ENCODE measurements around the gene FAM50A. TPM values are rescaled to one million over a fixed set of nuclear protein-coding genes. Genes with fewer than 3 reads are reported as not detected.
A peak's percentile ranks its signal among the peaks of the same experiment; 100 is the strongest.
"Not testable (repeated sequence)": the region's sequence is repeated elsewhere in the genome, so short reads cannot be mapped to it uniquely, and the experiment has no call there.

Gene FAM50A, protein sequence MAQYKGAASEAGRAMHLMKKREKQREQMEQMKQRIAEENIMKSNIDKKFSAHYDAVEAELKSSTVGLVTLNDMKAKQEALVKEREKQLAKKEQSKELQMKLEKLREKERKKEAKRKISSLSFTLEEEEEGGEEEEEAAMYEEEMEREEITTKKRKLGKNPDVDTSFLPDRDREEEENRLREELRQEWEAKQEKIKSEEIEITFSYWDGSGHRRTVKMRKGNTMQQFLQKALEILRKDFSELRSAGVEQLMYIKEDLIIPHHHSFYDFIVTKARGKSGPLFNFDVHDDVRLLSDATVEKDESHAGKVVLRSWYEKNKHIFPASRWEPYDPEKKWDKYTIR
- polyA plus RNA-seq, result 31.3 TPM

DNA sequence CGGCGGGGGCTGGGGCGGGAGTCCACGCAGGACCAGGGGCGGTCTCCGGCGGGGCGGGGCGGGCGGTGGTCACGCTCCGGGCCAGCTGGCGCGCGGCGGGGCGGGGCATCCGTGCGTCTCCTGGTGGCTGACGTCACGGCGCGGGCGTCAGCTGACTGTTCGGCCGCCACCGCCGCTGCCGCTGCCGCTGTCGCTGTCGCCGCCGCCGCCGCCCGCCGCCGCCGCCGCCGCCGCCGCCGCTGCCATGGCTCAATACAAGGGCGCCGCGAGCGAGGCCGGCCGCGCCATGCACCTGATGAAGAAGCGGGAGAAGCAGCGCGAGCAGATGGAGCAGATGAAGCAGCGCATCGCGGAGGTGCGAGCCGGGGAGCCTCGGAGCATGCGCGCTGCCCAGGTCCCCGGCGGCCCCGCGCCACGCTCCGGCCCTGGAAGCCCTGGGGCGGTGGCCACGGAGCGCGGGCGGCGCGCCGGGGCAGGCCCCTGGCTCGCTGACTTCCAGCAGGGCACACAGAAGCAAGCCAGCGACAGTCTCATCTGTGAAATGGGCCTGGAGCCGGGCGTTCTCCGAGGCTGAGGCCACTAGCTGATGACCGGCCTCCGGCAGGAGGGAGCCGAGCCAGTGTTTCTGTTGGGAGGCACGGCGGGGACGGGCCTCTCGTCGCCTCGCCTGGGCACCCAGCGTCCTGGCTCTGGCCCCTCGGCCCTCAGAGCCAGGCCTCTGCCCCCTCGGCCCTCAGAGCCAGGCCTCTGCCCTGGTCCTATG is at the start of gene FAM50A:
TSS of gene FAM50A (plus strand) at position 150 of the 763 bp plus-strand sequence. CDS start at position 245, 95 bp downstream.
- H3K4me3 Mint-ChIP-seq, result peak within 1 kb of the TSS; percentile 72 to 85 (median 79)
- H3K4me1 Mint-ChIP-seq, result peaks cover 0 to 2% (median 0%) of the 10 kb centered on the region in 3 donors
- no peaks in the 10 kb centered on the region for H3K36me3 Mint-ChIP-seq
- H3K27me3 Mint-ChIP-seq, result no peaks in the 10 kb centered on the region
- H3K9me3 Mint-ChIP-seq, result no peaks in the 10 kb centered on the region
- H3K27ac Mint-ChIP-seq, result peak within 1 kb of the TSS; percentile 40 to 93 (median 93)

GRCh38 chrX:154396363-154396762 is 47.6 kb upstream of the FAM50A start:
- not testable (repeated sequence) for H3K27me3 Mint-ChIP-seq, H3K36me3 Mint-ChIP-seq, H3K9me3 Mint-ChIP-seq
- Mint-ChIP-seq H3K4me3 (peak overlapping the region; percentile 28 to 99 (median 62)), H3K4me1 (peaks cover 7 to 14% (median 8%) of the 10 kb centered on the region in 3 donors), H3K27ac (peak overlapping the region in 2 of 3 donors; percentile 32 to 67)

GRCh38 chrX:154396973-154397887 is 46.7 kb upstream of the FAM50A start:
- Mint-ChIP-seq H3K4me3 (peak overlapping the region; percentile 94 to 99 (median 96)), H3K27ac (peak overlapping the region; percentile 94 to 97 (median 96)), H3K36me3 (peaks cover 6% of the 10 kb centered on the region), H3K4me1 (peaks cover 8 to 14% (median 10%) of the 10 kb centered on the region in 3 donors), H3K9me3 (peaks cover 0 to 4% (median 0%) of the 10 kb centered on the region in 3 donors), H3K27me3 (no peaks in the 10 kb centered on the region)

DNA sequence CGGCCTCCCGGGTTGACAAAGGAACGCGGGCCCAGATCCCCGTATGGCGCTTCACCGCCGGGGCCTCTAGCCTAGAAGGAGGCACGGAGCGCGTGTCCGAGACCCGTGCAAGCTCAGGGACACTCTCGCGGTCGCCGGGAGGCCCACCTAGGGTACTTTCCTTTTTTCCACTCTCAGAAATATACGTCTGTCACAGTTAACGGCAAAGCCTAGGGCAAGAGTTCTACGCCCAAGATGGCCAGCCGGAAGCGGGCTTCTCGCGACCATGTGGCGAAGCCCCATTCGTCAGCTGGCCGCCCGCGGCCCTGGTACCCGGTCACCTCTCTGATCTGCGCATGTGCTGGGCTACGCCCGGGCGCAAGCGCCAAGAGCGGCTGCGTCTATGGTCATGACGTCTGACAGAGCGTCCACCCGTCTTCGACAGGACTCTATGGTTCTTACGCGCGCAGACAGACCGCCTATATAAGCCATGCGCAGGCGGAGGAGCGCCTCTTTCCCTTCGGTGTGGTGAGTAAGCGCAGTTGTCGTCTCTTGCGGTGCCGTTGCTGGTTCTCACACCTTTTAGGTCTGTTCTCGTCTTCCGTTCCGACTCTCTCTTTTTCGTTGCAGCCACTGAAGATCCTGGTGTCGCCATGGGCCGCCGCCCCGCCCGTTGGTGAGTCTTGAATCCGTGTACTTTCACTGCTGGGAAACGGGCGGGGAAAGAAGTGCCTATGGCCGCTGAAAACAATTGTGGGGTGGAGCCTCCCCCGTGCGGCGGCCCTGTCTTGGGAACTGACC is 45.9 kb upstream of the FAM50A start, which contains the start of gene RPL10:
TSS of gene RPL10 (plus strand) at position 490 of the 780 bp plus-strand sequence. CDS start at position 633, 143 bp downstream.
- Mint-ChIP-seq H3K4me3 (peak within 1 kb of the TSS; percentile 94 to 99 (median 96)), H3K36me3 (peaks cover 6% of the 10 kb centered on the region), H3K27ac (peak within 1 kb of the TSS; percentile 94 to 97 (median 96)), H3K9me3 (peaks cover 0 to 4% (median 0%) of the 10 kb centered on the region in 3 donors), H3K4me1 (peaks cover 10 to 14% (median 10%) of the 10 kb centered on the region in 3 donors), H3K27me3 (no peaks in the 10 kb centered on the region)

GRCh38 chrX:154398668-154399526 is 45.0 kb upstream of the FAM50A start:
- peaks cover 6% of the 10 kb centered on the region for H3K36me3 Mint-ChIP-seq
- H3K27ac Mint-ChIP-seq, result peak overlapping the region; percentile 94 to 97 (median 96)
- H3K4me1 Mint-ChIP-seq, result peaks cover 10 to 14% (median 10%) of the 10 kb centered on the region in 3 donors
- H3K27me3 Mint-ChIP-seq, result no peaks in the 10 kb centered on the region
- peaks cover 0 to 4% (median 0%) of the 10 kb centered on the region in 3 donors for H3K9me3 Mint-ChIP-seq
- peak overlapping the region; percentile 94 to 99 (median 96) for H3K4me3 Mint-ChIP-seq

DNA sequence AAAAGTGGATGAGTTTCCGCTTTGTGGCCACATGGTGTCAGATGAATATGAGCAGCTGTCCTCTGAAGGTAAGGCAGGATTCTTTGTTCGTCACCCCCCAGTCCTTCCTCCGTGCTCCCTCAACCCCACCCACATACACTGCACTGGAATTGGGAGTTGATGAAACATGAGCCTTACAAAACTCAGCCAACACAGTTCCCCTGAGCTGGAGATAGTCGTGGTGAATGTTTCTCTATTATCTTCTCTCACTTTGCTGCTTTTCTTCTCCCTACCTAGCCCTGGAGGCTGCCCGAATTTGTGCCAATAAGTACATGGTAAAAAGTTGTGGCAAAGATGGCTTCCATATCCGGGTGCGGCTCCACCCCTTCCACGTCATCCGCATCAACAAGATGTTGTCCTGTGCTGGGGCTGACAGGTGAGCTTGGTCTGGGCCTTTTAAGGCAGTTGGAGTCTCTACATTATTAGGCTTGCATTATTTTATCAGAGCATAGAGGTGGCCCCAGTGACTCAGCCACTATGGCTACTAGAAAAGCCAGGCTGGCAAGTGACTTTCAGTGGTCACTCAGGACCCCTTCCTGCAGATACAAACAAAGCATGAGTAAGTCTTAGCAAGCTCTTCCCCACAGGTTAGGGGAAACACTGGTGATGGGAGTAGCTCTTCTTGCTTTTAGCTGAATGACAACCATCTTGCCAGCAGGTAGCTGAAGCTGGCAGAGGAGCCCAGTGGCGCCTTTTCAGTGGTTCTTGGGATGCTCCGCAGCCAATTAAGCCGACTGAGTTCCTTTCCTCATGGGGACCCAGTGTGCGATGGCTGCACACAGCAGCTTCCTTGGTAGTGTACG is 44.2 kb upstream of the FAM50A start:
- no peaks in the 10 kb centered on the region for H3K27me3 Mint-ChIP-seq
- H3K36me3 Mint-ChIP-seq, result peaks cover 6% of the 10 kb centered on the region
- H3K9me3 Mint-ChIP-seq, result peaks cover 0 to 4% (median 0%) of the 10 kb centered on the region in 3 donors
- H3K27ac Mint-ChIP-seq, result peak overlapping the region; percentile 94 to 97 (median 96)
- peaks cover 10 to 14% (median 10%) of the 10 kb centered on the region in 3 donors for H3K4me1 Mint-ChIP-seq
- H3K4me3 Mint-ChIP-seq, result peak overlapping the region; percentile 94 to 99 (median 96)

- not testable (repeated sequence) for H3K9me3 Mint-ChIP-seq, H3K27me3 Mint-ChIP-seq, H3K36me3 Mint-ChIP-seq
- Mint-ChIP-seq H3K4me1 (peaks cover 10 to 14% (median 10%) of the 10 kb centered on the region in 3 donors), H3K4me3 (peak overlapping the region in 3 of 4 donors; percentile 68 to 94 (median 94)), H3K27ac (peak overlapping the region; percentile 62 to 97 (median 96))
Observed at GRCh38 chrX:154400369-154400817, 43.5 kb upstream of the FAM50A start.

GRCh38 chrX:154401045-154401799 is 42.7 kb upstream of the FAM50A start:
- H3K4me1 Mint-ChIP-seq, result peaks cover 10 to 14% (median 10%) of the 10 kb centered on the region in 3 donors
- H3K4me3 Mint-ChIP-seq, result peak overlapping the region in 3 of 4 donors; percentile 34 to 94 (median 43)
- H3K36me3 Mint-ChIP-seq, result peaks cover 6% of the 10 kb centered on the region
- no peaks in the 10 kb centered on the region for H3K27me3 Mint-ChIP-seq
- peaks cover 0 to 4% (median 0%) of the 10 kb centered on the region in 3 donors for H3K9me3 Mint-ChIP-seq
- H3K27ac Mint-ChIP-seq, result peak overlapping the region; percentile 62 to 97 (median 78)

DNA sequence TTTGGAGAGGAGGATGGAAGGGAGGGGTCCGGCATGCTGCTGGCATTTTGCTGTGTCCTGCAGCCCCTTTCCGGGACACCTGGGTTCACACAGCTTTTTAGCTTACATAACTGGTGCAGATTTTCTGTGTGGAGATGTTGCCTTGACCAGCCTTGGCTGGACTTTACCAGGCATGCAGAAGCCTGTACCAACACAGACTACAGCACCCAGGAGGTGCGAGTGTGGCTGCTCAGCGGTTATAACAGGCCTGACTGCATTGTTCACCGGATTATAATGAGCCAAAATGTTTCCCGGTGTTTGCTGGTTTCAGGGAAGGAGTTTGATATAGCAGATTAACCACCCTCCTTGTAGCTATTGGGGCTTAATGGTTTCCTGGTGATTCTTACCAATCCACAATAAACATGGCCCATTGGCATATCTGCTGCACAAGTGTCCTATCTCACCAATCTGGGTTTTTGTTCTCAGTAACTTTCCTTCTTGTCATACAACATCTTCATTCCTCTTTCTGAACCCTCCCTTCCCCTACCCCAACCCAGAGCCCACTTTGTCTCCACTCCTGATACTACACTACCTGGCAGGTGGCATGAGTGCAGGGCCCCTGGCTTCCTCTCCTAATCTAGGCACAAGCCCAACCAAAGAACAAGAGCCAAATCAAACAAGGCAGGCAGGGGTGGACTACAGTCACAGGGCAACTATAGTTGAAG is 41.9 kb upstream of the FAM50A start:
- peaks cover 0 to 4% (median 0%) of the 10 kb centered on the region in 3 donors for H3K9me3 Mint-ChIP-seq
- H3K27ac Mint-ChIP-seq, result peak overlapping the region in 2 of 3 donors; percentile 62 to 97
- peaks cover 10 to 14% (median 10%) of the 10 kb centered on the region in 3 donors for H3K4me1 Mint-ChIP-seq
- H3K36me3 Mint-ChIP-seq, result peaks cover 6% of the 10 kb centered on the region
- peak overlapping the region in 1 of 4 donors; percentile 9 for H3K4me3 Mint-ChIP-seq
- H3K27me3 Mint-ChIP-seq, result no peaks in the 10 kb centered on the region

GRCh38 chrX:154402622-154403127 is 41.3 kb upstream of the FAM50A start:
- Mint-ChIP-seq H3K4me1 (peaks cover 10 to 14% (median 10%) of the 10 kb centered on the region in 3 donors), H3K27me3 (no peaks in the 10 kb centered on the region), H3K4me3 (no peak overlapping the region), H3K9me3 (peaks cover 0 to 4% (median 0%) of the 10 kb centered on the region in 3 donors), H3K36me3 (peaks cover 6% of the 10 kb centered on the region), H3K27ac (peak overlapping the region in 1 of 3 donors; percentile 50)

GRCh38 chrX:154403192-154403591 is 40.7 kb upstream of the FAM50A start:
- Mint-ChIP-seq H3K4me1 (peaks cover 10 to 11% (median 11%) of the 10 kb centered on the region in 3 donors), H3K36me3 (peaks cover 6% of the 10 kb centered on the region), H3K9me3 (peaks cover 0 to 4% (median 0%) of the 10 kb centered on the region in 3 donors), H3K27me3 (no peaks in the 10 kb centered on the region), H3K4me3 (peak overlapping the region in 1 of 4 donors; percentile 18), H3K27ac (no peak overlapping the region)
